Gastrocnemius medialis (tissue), 4 donors: Measurements from ENCODE around the gene SNTG2.

ENCODE experiments used
- CTCF ChIP-seq, 5 experiments: fragments of 450-650 bp in 3 of 5; fragments of 200-600 bp in 2 of 5; sonication (generic) in 2 of 5; IDR thresholded peaks in 4 of 5; conservative IDR thresholded peaks in 1 of 5; 1 replicate in 4 of 5; 2 replicates in 1 of 5; pipeline ENCODE4 v1.5.1; 2016 to 2019; ENCODE audit warnings: antibody characterized with exemption in 5 of 5, mild to moderate bottlenecking in 3 of 5, moderate library complexity in 3 of 5
- POLR2A ChIP-seq, 2 donors: fragments of 450-650 bp; IDR thresholded peaks; one replicate each; pipeline ENCODE4 v1.6.1; 2017; ENCODE audit warnings: antibody characterized with exemption in 2 of 2, mild to moderate bottlenecking in 2 of 2, moderate library complexity in 2 of 2

DNA sequence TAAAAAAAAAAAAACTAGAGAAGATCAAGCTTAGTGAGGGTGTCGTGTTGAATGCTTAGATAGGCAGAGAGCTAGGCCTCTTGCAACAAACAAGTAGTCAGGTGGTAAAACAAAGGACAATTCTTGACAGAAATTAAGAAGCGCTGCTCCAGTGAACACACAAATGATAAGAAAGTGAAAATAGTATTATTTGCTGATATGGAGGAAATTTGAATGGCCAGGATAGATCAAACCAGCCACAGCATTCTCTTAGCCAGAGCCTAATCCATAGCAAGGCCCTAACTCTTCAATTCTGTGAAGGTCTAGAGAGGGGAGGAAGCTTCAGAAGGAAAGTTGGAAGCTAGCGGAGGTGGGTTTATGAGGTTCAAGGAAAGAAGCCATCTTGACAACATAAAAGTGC lies 121.0 kb downstream of the SNTG2 start:
- TF ChIP-seq CTCF (IDR thresholded peaks at IDR 0.05 in 4 of 5, conservative IDR thresholded peaks at IDR 0.05 in 1 of 5), result no peak
- no peak for TF ChIP-seq POLR2A (IDR thresholded peaks at IDR 0.05)
